ENCODE results near the gene CEACAM8.

GRCh38 chr19:42558450-42559150, 36.1 kb downstream of the CEACAM8 start:
- TF ChIP-seq POLR2A (IDR thresholded peaks at IDR 0.05) = no peak
- TF ChIP-seq, protein P1, sequence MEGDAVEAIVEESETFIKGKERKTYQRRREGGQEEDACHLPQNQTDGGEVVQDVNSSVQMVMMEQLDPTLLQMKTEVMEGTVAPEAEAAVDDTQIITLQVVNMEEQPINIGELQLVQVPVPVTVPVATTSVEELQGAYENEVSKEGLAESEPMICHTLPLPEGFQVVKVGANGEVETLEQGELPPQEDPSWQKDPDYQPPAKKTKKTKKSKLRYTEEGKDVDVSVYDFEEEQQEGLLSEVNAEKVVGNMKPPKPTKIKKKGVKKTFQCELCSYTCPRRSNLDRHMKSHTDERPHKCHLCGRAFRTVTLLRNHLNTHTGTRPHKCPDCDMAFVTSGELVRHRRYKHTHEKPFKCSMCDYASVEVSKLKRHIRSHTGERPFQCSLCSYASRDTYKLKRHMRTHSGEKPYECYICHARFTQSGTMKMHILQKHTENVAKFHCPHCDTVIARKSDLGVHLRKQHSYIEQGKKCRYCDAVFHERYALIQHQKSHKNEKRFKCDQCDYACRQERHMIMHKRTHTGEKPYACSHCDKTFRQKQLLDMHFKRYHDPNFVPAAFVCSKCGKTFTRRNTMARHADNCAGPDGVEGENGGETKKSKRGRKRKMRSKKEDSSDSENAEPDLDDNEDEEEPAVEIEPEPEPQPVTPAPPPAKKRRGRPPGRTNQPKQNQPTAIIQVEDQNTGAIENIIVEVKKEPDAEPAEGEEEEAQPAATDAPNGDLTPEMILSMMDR (IDR thresholded peaks at IDR 0.05 in 4 of 5, conservative IDR thresholded peaks at IDR 0.05 in 1 of 5) = no peak
